Measurements from ENCODE around the gene IZUMO2.
"Not testable (repeated sequence)": the region's sequence is repeated elsewhere in the genome, so short reads cannot be mapped to it uniquely, and the experiment has no call there.

Gene IZUMO2

DNA sequence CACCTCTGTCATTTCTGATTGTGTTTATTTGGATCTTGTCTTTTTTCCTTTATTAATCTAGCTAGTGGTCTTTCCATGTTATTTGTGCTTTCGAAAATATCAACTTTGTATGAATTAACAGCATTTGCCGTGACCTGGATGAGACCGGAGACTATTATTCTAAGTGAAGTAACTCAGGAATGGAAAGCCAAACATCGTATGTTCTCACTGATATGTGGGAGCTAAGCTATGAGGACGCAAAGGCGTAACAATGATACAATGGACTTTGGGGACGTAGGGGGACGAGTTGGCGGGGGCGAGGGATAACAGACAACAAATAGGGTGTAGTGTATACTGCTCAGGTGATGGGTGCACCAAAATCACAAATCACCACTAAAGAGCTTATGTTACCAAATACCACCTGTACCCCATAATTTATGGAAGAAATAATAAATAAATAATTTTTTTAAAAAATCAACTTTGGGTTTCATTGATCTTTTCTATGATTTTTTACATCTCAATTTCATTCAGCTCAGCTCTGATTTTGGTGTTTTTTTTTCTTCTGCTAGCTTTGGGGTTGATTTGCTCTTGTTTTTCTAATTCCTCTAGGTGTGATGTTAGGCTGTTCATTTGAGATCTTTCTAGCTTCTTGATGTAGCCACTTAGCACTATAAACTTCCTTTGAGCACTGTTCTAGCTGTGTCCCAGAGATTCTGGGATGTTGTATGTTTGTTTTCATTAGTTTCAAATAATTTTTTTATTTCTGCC lies 27.1 kb downstream of the IZUMO2 start:
- not testable (repeated sequence) for DNase-seq (ENCODE audit: low read depth)

DNA sequence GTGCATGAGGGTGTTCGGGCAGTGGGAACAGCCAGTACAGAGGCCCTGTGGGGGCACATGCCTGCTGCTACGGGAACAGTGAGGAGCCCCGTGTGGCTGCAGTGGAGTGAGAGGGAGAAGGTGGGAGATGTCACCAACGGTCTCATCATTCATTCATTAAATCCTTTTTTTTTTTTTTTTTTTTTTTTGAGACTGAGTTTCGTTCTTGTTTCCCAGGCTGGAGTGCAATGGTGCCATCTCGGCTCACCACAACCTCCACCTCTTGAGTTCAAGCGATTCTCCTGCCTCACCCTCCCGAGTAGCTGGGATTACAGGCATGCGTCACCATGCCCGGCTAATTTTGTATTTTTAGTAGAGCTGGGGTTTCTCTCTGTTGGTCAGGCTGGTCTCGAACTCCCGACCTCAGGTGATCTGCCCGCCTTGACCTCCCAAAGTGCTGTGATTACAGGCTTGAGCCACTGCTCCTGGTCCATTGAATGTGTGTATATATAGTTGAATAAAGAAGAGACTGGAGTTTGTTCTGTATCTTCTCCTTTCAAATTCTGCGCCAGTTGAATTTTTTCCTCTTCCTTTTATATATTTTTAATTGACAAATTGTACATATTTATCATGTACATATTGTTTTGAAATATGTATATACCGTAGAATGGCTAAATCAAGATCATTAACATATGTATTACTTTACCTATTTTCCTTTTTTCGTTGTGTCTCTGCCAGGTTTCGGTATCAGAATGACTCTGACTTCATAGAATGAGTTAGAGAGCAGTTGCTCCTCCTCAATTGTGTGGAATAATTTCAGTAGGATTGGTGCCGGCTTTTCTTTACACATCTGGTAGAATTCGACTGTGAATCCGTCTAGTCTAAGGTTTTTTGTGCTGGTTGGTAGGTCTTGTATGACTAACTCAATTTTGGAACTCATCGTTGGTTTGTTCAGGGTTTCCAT lies 28.0 kb downstream of the IZUMO2 start:
- DNase-seq (ENCODE audit: low read depth) = not testable (repeated sequence)

DNA sequence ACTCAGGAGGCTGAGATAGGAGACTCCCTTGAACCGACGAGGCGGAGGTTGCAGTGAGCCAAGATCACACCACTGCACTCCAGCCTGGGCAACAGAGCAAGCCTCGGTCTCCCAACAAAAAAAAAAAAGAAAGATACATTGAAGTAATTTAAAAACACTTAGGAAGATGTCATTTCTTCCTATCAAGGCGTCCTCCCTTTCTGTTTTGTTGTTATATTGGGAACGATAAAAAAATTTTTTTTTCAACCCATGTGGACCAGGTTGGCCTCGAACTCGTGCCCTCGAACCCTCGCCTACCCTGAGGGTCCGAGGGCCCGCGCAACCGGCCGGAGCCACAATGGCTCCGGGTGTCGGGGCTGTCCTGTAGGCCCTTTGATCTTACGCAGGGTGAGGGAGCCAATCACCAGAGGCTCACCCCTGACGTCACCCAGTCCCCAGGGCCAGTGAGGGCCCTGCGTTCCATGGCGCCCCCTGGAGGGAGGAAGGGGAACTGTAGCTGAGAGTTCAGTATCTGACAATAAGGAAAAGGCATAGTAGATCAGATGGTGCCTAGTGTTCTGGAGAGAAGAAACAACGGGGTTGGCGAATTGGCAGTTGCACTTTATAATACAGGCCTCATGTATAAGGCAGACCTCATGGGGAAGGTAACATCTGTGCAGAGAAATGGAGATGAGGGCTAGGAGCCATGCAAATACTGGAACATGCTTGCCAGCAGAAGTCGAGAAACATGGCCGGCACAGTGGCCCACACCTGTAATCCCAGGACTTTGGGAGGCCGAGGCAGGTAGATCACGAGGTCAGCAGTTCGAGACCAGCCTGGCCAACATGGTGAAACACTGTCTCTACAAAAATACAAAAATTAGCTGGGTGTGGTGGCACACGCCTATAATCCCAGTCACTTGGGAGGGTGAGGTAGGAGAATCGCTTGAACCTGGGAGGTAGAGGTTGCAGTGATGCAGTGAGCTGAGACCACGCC lies 29.3 kb downstream of the IZUMO2 start:
- DNase-seq (ENCODE audit: low read depth) = not testable (repeated sequence)

DNA sequence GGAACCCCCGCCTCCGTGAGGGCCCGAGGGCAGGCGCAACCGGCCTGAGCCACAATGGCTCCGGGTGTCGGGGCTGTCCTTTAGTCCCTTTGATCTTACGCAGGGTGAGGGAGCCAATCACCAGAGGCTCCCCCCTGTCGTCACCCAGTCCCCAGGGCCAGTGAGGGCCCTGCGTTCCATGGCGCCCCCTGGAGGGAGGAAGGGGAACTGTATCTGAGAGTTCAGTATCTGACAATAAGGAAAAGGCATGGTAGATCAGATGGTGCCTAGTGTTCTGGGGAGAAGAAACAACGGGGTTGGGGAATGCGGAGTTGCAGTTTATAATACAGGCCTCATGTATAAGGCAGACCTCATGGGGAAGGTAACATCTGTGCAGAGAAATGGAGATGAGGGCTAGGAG lies 59.1 kb downstream of the IZUMO2 start:
- not testable (repeated sequence) for DNase-seq (ENCODE audit: low read depth)

DNA sequence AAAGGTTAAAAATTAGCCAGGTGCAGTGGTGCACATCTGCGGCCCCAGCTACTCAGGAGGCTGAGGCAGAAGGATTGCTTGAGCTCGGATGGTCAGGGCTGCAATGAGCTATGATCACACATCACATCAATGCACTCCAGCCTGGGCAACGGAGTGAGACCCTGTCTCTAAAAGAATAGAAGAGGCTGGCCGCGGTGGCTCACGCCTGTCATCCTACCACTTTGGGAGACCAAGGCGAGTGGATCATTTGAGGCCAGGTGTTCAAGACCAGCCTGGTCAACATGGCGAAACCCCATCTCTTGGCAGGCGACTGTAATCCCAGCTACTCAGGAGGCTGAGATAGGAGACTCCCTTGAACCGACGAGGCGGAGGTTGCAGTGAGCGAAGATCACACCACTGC lies 59.7 kb downstream of the IZUMO2 start:
- not testable (repeated sequence) for DNase-seq (ENCODE audit: low read depth)
